Transverse colon (tissue), 4 donors: Measurements from ENCODE around the gene CAPZA1. TPM values are rescaled to one million over a fixed set of nuclear protein-coding genes. Genes with fewer than 3 reads are reported as not detected.

Experiments used
- DNase-seq: peaks from one replicate; pipeline ENCODE4 v3.0.0-alpha.2; 2019
- H3K27ac ChIP-seq, 4 donors: fragments of 200-600 bp; sonication (generic); 2 replicates each; pipeline ENCODE4 v1.5.1; 2016 to 2018; ENCODE audit warnings: inconsistent platforms in 4 of 4
- H3K27me3 ChIP-seq: fragments of 200-600 bp; sonication (generic); 2 replicates; pipeline ENCODE4 v1.5.1; 2017; ENCODE audit warnings: inconsistent platforms
- H3K36me3 ChIP-seq, 4 donors: fragments of 200-600 bp; sonication (generic); 2 replicates each; pipeline ENCODE4 v1.5.1; 2017 to 2019; ENCODE audit warnings: inconsistent platforms in 4 of 4
- H3K4me1 ChIP-seq, 4 donors: fragments of 200-600 bp; sonication (generic); 2 replicates each; pipeline ENCODE4 v1.5.1; 2017 to 2020; ENCODE audit warnings: inconsistent platforms in 4 of 4
- H3K4me3 ChIP-seq, 4 donors: fragments of 200-600 bp; sonication (generic); 1 replicate in 1 of 4; 2 replicates in 3 of 4; pipeline versions ENCODE4 v1.5.1 to v1.6.1; 2017 to 2019; ENCODE audit warnings: inconsistent platforms in 4 of 4
- H3K9me3 ChIP-seq, 2 donors: fragments of 200-600 bp; sonication (generic); 2 replicates each; pipeline ENCODE4 v1.5.1; 2017 to 2019; ENCODE audit warnings: inconsistent platforms in 2 of 2
- CTCF ChIP-seq, 5 experiments: fragments of 200-600 bp in 3 of 5; fragments of 450-650 bp in 2 of 5; sonication (generic) in 3 of 5; IDR thresholded peaks; 1 replicate in 2 of 5; 2 replicates in 3 of 5; pipeline ENCODE4 v1.5.1; 2016 to 2017; ENCODE audit warnings: antibody characterized with exemption in 5 of 5, inconsistent platforms in 3 of 5, mild to moderate bottlenecking in 2 of 5, moderate library complexity in 1 of 5
- EP300 ChIP-seq: sonication (generic); formaldehyde crosslinking; IDR thresholded peaks from one replicate; pipeline ENCODE4 v1.6.1; 2017; ENCODE audit warnings: antibody characterized with exemption, low read depth
- POLR2A ChIP-seq: fragments of 450-650 bp; IDR thresholded peaks from one replicate; pipeline ENCODE4 v1.6.1; 2016; ENCODE audit warnings: antibody characterized with exemption, mild to moderate bottlenecking, moderate library complexity
- POLR2AphosphoS5 ChIP-seq, 3 donors: sonication (generic); formaldehyde crosslinking; IDR thresholded peaks; one replicate each; pipeline ENCODE4 v1.6.1; 2016; ENCODE audit warnings: antibody characterized with exemption in 3 of 3
- WGBS, 2 donors: methylation state at CpG; one replicate each; pipeline ENCODE4 v1.1.5; 2018; ENCODE audit warnings: low coverage in 1 of 2; 5-methylcytosine and 5-hydroxymethylcytosine counted together
- in situ Hi-C, 4 donors: fragments of 200-750 bp; cut with MboI; loops; one replicate each; pipeline versions ENCODE4 v1.15.0 to v1.15.1; 2017; ENCODE audit warnings: low sequenced_read_pairs in 3 of 4, low pct_ligation_motif_present in 1 of 4, low pct_unique_long_range_greater_than_20kb in 1 of 4
- intact Hi-C: fragments of 100-400 bp; cut with DNase I; formaldehyde crosslinking; loops from one replicate; pipeline ENCODE4 v1.15.1; 2023; ENCODE audit warnings: low total_unique reads
- total RNA-seq, 4 donors: library from RNA; depleted of rRNA; stranded (reverse); fragments of >200 nt; gene quantifications; one replicate each; pipeline ENCODE4 v1.1.0, GENCODE V29; 2016

CAPZA1 gene
- total RNA-seq, 4 donors from 2014 or later, result 44.2 to 228 (median 123) TPM

- Histone ChIP-seq H3K27ac (no peak overlapping the region), H3K27me3 (no peaks in the 10 kb centered on the region), H3K9me3 (no peaks in the 10 kb centered on the region), H3K4me1 (no peaks in the 10 kb centered on the region), H3K4me3 (no peak overlapping the region), H3K36me3 (peaks cover 0 to 27% (median 10%) of the 10 kb centered on the region in 4 donors)
- in situ Hi-C loops (no loop called here), intact Hi-C loops (no loop called here)
- no peak for TF ChIP-seq POLR2AphosphoS5 (IDR thresholded peaks at IDR 0.05)
- no peak for TF ChIP-seq CTCF (IDR thresholded peaks at IDR 0.05)
- TF ChIP-seq POLR2A, result no peak
- TF ChIP-seq EP300, result no peak
- WGBS, 2 donors, result 99% methylated on average over 9 of the region's 11 CpGs; no CpG with 5 or more reads in 1 of the 2 donors
- no peak for DNase-seq
Measured at GRCh38 chr1:112689842-112690237, 70.2 kb downstream of the CAPZA1 start.

GRCh38 chr1:112692681-112693080 is 73.0 kb downstream of the CAPZA1 start:
- Histone ChIP-seq H3K9me3 (no peaks in the 10 kb centered on the region), H3K27ac (no peak overlapping the region), H3K27me3 (no peaks in the 10 kb centered on the region), H3K4me3 (no peak overlapping the region), H3K36me3 (peaks cover 0 to 35% (median 10%) of the 10 kb centered on the region in 4 donors), H3K4me1 (no peaks in the 10 kb centered on the region)
- WGBS, 2 donors, result 96% methylated on average over 5 of the region's 5 CpGs; no CpG with 5 or more reads in 1 of the 2 donors
- TF ChIP-seq EP300 (no peak), POLR2AphosphoS5 (IDR thresholded peaks at IDR 0.05) (no peak), CTCF (IDR thresholded peaks at IDR 0.05) (no peak), POLR2A (no peak)
- no peak for DNase-seq
- intact Hi-C loops, result no loop called here
- in situ Hi-C loops, result no loop called here

DNA sequence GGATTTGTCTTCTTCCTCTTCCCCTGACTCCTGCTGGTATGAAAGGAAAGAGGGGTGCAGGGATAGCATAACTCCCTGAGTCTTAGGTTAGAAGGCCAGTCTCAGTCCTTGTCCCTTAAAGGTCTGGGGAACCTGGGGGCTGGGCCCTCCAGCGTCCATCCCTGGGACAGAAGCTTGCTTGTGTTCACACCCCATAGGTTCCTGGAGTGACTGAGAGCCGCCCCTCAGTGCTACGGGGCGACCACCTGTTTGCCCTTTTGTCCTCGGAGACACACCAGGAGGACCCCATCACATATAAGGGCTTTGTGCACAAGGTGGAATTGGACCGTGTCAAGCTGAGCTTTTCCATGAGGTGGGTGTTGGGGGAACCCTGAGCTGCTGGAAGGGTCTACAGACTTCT is 74.2 kb downstream of the CAPZA1 start:
- Histone ChIP-seq H3K27me3 (no peaks in the 10 kb centered on the region), H3K27ac (no peak overlapping the region), H3K36me3 (peaks cover 0 to 35% (median 10%) of the 10 kb centered on the region in 4 donors), H3K4me1 (peaks cover 7 to 9% (median 9%) of the 10 kb centered on the region in 4 donors), H3K4me3 (no peak overlapping the region), H3K9me3 (no peaks in the 10 kb centered on the region)
- WGBS, 2 donors, result 80% methylated on average over 6 of the region's 6 CpGs; no CpG with 5 or more reads in 1 of the 2 donors
- intact Hi-C loops (no loop called here), in situ Hi-C loops (no loop called here)
- no peak for TF ChIP-seq EP300
- no peak for TF ChIP-seq POLR2A
- no peak for DNase-seq

DNA sequence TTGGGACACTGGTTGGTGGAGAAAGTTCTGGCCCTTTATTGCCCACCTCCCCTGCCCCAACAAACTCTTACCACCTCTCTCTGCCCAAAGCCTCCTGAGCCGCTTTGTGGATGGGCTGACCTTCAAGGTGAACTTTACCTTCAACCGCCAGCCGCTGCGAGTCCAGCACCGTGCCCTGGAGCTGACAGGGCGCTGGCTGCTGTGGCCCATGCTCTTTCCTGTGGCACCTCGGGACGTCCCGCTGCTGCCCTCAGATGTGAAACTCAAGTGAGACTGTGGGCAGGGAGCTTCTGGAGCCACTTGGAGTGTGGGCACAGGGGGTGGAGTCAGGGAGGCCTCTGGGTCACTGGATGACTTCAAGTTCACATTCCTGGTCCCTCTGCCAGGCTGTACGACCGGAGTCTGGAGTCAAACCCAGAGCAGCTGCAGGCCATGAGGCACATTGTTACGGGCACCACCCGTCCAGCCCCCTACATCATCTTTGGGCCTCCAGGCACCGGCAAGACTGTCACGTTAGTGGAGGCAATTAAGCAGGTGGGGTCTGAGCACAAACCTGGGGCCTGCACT is 74.8 kb downstream of the CAPZA1 start:
- TF ChIP-seq CTCF (IDR thresholded peaks at IDR 0.05) (no peak), POLR2AphosphoS5 (IDR thresholded peaks at IDR 0.05) (no peak), POLR2A (no peak)
- Histone ChIP-seq H3K4me3 (no peak overlapping the region), H3K36me3 (peaks cover 0 to 35% (median 10%) of the 10 kb centered on the region in 4 donors), H3K4me1 (peaks cover 13 to 15% (median 14%) of the 10 kb centered on the region in 4 donors), H3K27ac (no peak overlapping the region), H3K27me3 (no peaks in the 10 kb centered on the region), H3K9me3 (no peaks in the 10 kb centered on the region)
- intact Hi-C loops, result no loop called here
- DNase-seq, result no peak
- in situ Hi-C loops, result no loop called here
- 94% methylated on average over 15 of the region's 15 CpGs; no CpG with 5 or more reads in 1 of the 2 donors for WGBS, 2 donors

DNA sequence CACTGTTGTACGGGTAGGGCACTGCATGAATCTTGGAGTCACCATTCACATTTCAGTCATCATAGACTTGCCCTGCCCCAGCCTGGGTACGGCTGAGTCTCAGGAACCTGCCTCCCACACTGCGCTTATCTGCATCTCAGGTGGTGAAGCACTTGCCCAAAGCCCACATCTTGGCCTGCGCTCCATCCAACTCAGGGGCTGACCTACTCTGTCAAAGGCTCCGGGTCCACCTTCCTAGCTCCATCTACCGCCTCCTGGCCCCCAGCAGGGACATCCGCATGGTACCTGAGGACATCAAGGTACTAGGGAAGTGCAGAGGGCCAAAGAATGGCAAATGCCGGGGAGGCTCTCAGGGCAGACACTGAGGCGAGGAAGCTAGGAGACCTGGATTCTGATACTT is 75.6 kb downstream of the CAPZA1 start:
- DNase-seq, result no peak
- intact Hi-C loops, result no loop called here
- in situ Hi-C loops, result no loop called here

More for the DNA sequence above, 75.6 kb downstream of the CAPZA1 start:
- Histone ChIP-seq H3K9me3 (no peaks in the 10 kb centered on the region), H3K27ac (no peak overlapping the region), H3K27me3 (no peaks in the 10 kb centered on the region), H3K4me1 (peaks cover 21 to 23% (median 23%) of the 10 kb centered on the region in 4 donors), H3K36me3 (peaks cover 0 to 35% (median 8%) of the 10 kb centered on the region in 4 donors), H3K4me3 (no peak overlapping the region)
- TF ChIP-seq CTCF (IDR thresholded peaks at IDR 0.05) (no peak), EP300 (no peak), POLR2A (no peak)
- 97 to 100% methylated on average over 1 to 9 of the region's 9 CpGs for WGBS, 2 donors
